ENCODE measurements around the gene CLIP2. TPM values are rescaled to one million over a fixed set of nuclear protein-coding genes. Genes with fewer than 3 reads are reported as not detected.
A peak's percentile ranks its signal among the peaks of the same experiment; 100 is the strongest.

Gene CLIP2
- total RNA-seq, 1 experiment from 2014 or later, result 21.6 TPM

- Mint-ChIP-seq H3K27me3 (ENCODE audit: low read depth) (peaks cover 3% of the 10 kb centered on the region), H3K4me3 (no peak overlapping the region; a peak in 1 of 5 replicates), H3K4me1 (0 out of 4 replicates have a peak, but pooled peaks cover 2% of the 10 kb centered on the region in 2 experiments), H3K9me3 (peaks cover 2% of the 10 kb centered on the region in 2 experiments; a peak in 1 of 5 replicates), H3K27ac (peak overlapping the region in 2 of 3 experiments; percentile 9 to 65; a peak in 1 of 7 replicates), H3K36me3 (ENCODE audit: insufficient read depth in 1 of 3, low read depth in 3 of 3) (peaks cover 0 to under 1% (median 0%) of the 10 kb centered on the region in 3 experiments; a peak in 1 of 7 replicates)
- H2BK20ac ChIP-seq (ENCODE audit: low read depth, low read length, poor library complexity, severe bottlenecking), result no peak overlapping the region
- H3K14ac ChIP-seq (ENCODE audit: insufficient read depth, low read length), result no peak overlapping the region
- no peaks in the 10 kb centered on the region for H3K27me3 ChIP-seq (ENCODE audit: insufficient read depth, low read length)
- no peak overlapping the region for H3T11ph ChIP-seq (ENCODE audit: low read length)
- H3K79me2 ChIP-seq (ENCODE audit: insufficient read depth, low read length), result no peaks in the 10 kb centered on the region
- H4K20me1 ChIP-seq (ENCODE audit: control insufficient read depth, insufficient read depth, insufficient read length), result no peaks in the 10 kb centered on the region
- no peaks in the 10 kb centered on the region for H3K9me3 ChIP-seq (ENCODE audit: control insufficient read depth, low read depth, low read length)
- no peak overlapping the region for H2AFZ ChIP-seq (ENCODE audit: low read length)
- no peak overlapping the region for H3K56ac ChIP-seq (ENCODE audit: insufficient read length, low read depth, low read length)
- no peak for TF ChIP-seq CTCF (conservative IDR thresholded peaks at IDR 0.05)
- H3K23me2 ChIP-seq (ENCODE audit: insufficient read length, low read depth, low read length, poor library complexity, severe bottlenecking), result no peaks in the 10 kb centered on the region
- no peak overlapping the region for H3K23ac ChIP-seq (ENCODE audit: insufficient read length, low read depth, low read length)
- no peaks in the 10 kb centered on the region for H3K79me1 ChIP-seq (ENCODE audit: insufficient read depth, low read depth, low read length, poor library complexity, severe bottlenecking)
- H3K18ac ChIP-seq (ENCODE audit: insufficient read length, low read depth, low read length), result no peak overlapping the region
- no peak overlapping the region for H3K9ac ChIP-seq (ENCODE audit: extremely low read depth, insufficient read length, low read length)
- no peak overlapping the region for H2BK120ac ChIP-seq (ENCODE audit: low read depth, low read length, poor library complexity, severe bottlenecking)
- H3K4me1 ChIP-seq (ENCODE audit: insufficient read depth, low read length), result no peaks in the 10 kb centered on the region
- no peak overlapping the region for H2AK5ac ChIP-seq (ENCODE audit: insufficient read length, low read length)
- H2BK12ac ChIP-seq (ENCODE audit: insufficient read length, low read depth, low read length), result no peak overlapping the region
- H4K8ac ChIP-seq (replicated peaks; ENCODE audit: insufficient read length, low read depth, low read length), result no peak overlapping the region
- no peak overlapping the region for H4K91ac ChIP-seq (ENCODE audit: insufficient read length, low read depth, low read length)
- H3K4ac ChIP-seq (ENCODE audit: low read depth, low read length), result no peak overlapping the region
- no CpG with 5 or more reads among the region's 21 CpGs for WGBS (ENCODE audit: extremely low coverage, insufficient read length, low lambda C conversion rate)
- H2BK15ac ChIP-seq (ENCODE audit: low read depth, low read length), result no peak overlapping the region
- H3K4me2 ChIP-seq (ENCODE audit: insufficient read depth, insufficient read length, low read length), result no peak overlapping the region
- no peak overlapping the region for H2BK5ac ChIP-seq (ENCODE audit: insufficient read length, low read length)
- no peak overlapping the region for H3K27ac ChIP-seq (ENCODE audit: insufficient read length, low read depth, low read length)
- no peak overlapping the region for H4K5ac ChIP-seq (ENCODE audit: insufficient read length, low read depth, low read length)
- no peak for DNase-seq
Measured at GRCh38 chr7:74443543-74444247, 154.5 kb downstream of the CLIP2 start.

Measured in H9 (cell line).